K562 (cell line): ENCODE data around the gene FBXW2. TPM values are rescaled to one million over a fixed set of nuclear protein-coding genes. Genes with fewer than 3 reads are reported as not detected.

Source experiments
- ATAC-seq: fragments of 200-7000 bp; cut with Tn5 transposase; 3 replicates; pipeline ENCODE4 v1.9.1; 2020; ENCODE audit warnings: moderate library complexity
- BruUV-seq: library from RNA; stranded (reverse); fragments of 400-500 nt; replicated peaks from 2 replicates; lab custom pipeline; 2021; lab: Mats Ljungman, UMichigan
- CTCF ChIA-PET: fragments of 300-600 bp; formaldehyde crosslinking; extraction: SDS; loops from one replicate; lab custom pipeline; 2021; ENCODE audit warnings: low intra/inter-chr PET ratio; lab: Yijun Ruan, JAX
- POLR2A ChIA-PET: fragments of 300-600, 350-650 bp; sonication (Branson Sonifier 250); formaldehyde crosslinking; extraction: SDS; loops from one replicate; lab custom pipeline; 2021; ENCODE audit warnings: antibody characterized with exemption, inconsistent platforms; lab: Yijun Ruan, JAX
- DNase-seq, 4 experiments: peaks; one replicate each; pipeline versions ENCODE4 v3.0.0 to v3.0.0-alpha.2; 2011 to 2018; ENCODE audit warnings: low spot score in 3 of 4, mixed read lengths in 3 of 4; ENCODE audit errors: extremely low read depth in 1 of 4
- FAIRE-seq: peaks from 2 replicates; lab custom pipeline; 2011; peaks lifted over from hg19 to GRCh38; lab: Jason Lieb, UNC
- H2AFZ ChIP-seq: 2 replicates; pipeline ENCODE4 v1.6.0; 2011; ENCODE audit warnings: low read depth, low read length, control low read depth, inconsistent platforms
- H3K27ac ChIP-seq: fragments of 200-600 bp; 3 replicates; pipeline ENCODE4 v1.8.0; 2011; ENCODE audit warnings: low read depth, mild to moderate bottlenecking, control low read depth, inconsistent platforms, low read length, moderate library complexity, mixed read lengths; ENCODE audit errors: extremely low read depth
- H3K27me3 ChIP-seq, 2 experiments: fragments of 300-600 bp in 1 of 2; 2 replicates in 1 of 2; 3 replicates in 1 of 2; pipeline versions ENCODE4 v1.6.0 to v1.8.0; 2011; ENCODE audit warnings: inconsistent platforms in 2 of 2, low read length in 2 of 2, mild to moderate bottlenecking in 1 of 2, mixed read lengths in 1 of 2, moderate library complexity in 1 of 2; ENCODE audit not compliant: control insufficient read depth in 2 of 2, insufficient read depth in 2 of 2
- H3K36me3 ChIP-seq: fragments of 300-600 bp; 3 replicates; pipeline ENCODE4 v1.8.0; 2011; ENCODE audit warnings: mild to moderate bottlenecking, low read length, inconsistent platforms; ENCODE audit not compliant: control insufficient read depth, insufficient read depth
- H3K4me1 ChIP-seq, 2 experiments: fragments of 200-600 bp in 1 of 2; replicated peaks in 1 of 2; 2 replicates in 1 of 2; 3 replicates in 1 of 2; pipeline versions ENCODE4 v1.5.1 to v1.8.0; 2011; ENCODE audit warnings: inconsistent platforms in 2 of 2, low read length in 2 of 2, mild to moderate bottlenecking in 1 of 2, mixed read lengths in 1 of 2, moderate library complexity in 1 of 2; ENCODE audit not compliant: control insufficient read depth in 2 of 2, insufficient read depth in 2 of 2
- H3K4me2 ChIP-seq: 2 replicates; pipeline ENCODE4 v1.6.1; 2011; ENCODE audit warnings: low read length, control low read depth, inconsistent platforms, mixed read lengths; ENCODE audit not compliant: insufficient read depth
- H3K4me3 ChIP-seq: fragments of 200-600 bp; sonication (generic), shearing (Covaris generic); 2 replicates; pipeline ENCODE4 v1.5.1; 2016; ENCODE audit warnings: control low read depth, inconsistent platforms
- H3K79me2 ChIP-seq: fragments of 200-600 bp; 3 replicates; pipeline ENCODE4 v1.8.0; 2011; ENCODE audit warnings: low read length, inconsistent platforms; ENCODE audit not compliant: control insufficient read depth, insufficient read depth
- H3K9ac ChIP-seq, 2 experiments: 2 replicates each; pipeline versions ENCODE4 v1.6.0 to v1.6.1; 2011; ENCODE audit warnings: low read depth in 2 of 2, low read length in 2 of 2, control low read depth in 1 of 2, inconsistent platforms in 1 of 2, mild to moderate bottlenecking in 1 of 2, mixed read lengths in 1 of 2; ENCODE audit not compliant: insufficient read depth in 1 of 2
- H3K9me1 ChIP-seq: one replicate; pipeline ENCODE4 v1.6.0; 2011; ENCODE audit warnings: inconsistent platforms, mild to moderate bottlenecking, low read length, moderate library complexity; ENCODE audit not compliant: control insufficient read depth, insufficient read depth
- H3K9me3 ChIP-seq: replicated peaks from 2 replicates; pipeline ENCODE4 v1.5.1; 2011; ENCODE audit warnings: low read depth, low read length, inconsistent platforms; ENCODE audit not compliant: control insufficient read depth, insufficient read depth
- H4K20me1 ChIP-seq: replicated peaks from 2 replicates; pipeline ENCODE4 v1.6.1; 2011; ENCODE audit warnings: low read length, inconsistent platforms, mixed read lengths; ENCODE audit not compliant: control insufficient read depth, insufficient read depth
- NONO ChIP-seq, 2 experiments: fragments of 200-400 bp in 1 of 2; fragments of 450-650 bp in 1 of 2; formaldehyde crosslinking in 1 of 2; IDR thresholded peaks; 2 replicates each; pipeline ENCODE4 v1.6.1; 2017; ENCODE audit warnings: low read depth in 2 of 2, mild to moderate bottlenecking in 2 of 2, moderate library complexity in 2 of 2, low read length in 1 of 2
- NR1H2 ChIP-seq: sonication (generic); formaldehyde crosslinking; IDR thresholded peaks from 2 replicates; pipeline ENCODE4 v1.4.0; 2020; ENCODE audit warnings: mild to moderate bottlenecking, missing genetic modification reagents
- POLR2A ChIP-seq: fragments of 450-650 bp; conservative IDR thresholded peaks from 2 replicates; pipeline ENCODE4 v1.6.1; 2016
- ZBTB7A ChIP-seq: IDR thresholded peaks from 2 replicates; pipeline ENCODE4 v1.6.1; 2011; ENCODE audit warnings: low read depth, mild to moderate bottlenecking, low read length, moderate library complexity, borderline replicate concordance; ENCODE audit not compliant: control insufficient read depth
- ZNF124 ChIP-seq: sonication (generic); formaldehyde crosslinking; IDR thresholded peaks from 2 replicates; pipeline ENCODE4 v1.8.1; 2022; ENCODE audit warnings: missing genetic modification reagents
- WGBS: fragments of 100-300 bp; shearing (Covaris generic); methylation state at CpG from one replicate; pipeline ENCODE4 v1.1.6; 2016; ENCODE audit warnings: low coverage, mixed read lengths; ENCODE audit not compliant: insufficient coverage; ENCODE audit errors: missing lambda C conversion rate; 5-methylcytosine and 5-hydroxymethylcytosine counted together
- in situ Hi-C: fragments of 300-500 bp; cut with MboI; formaldehyde crosslinking; loops from 4 replicates; pipeline ENCODE4 v1.15.0; 2018; ENCODE audit warnings: inconsistent platforms, mixed read lengths
- intact Hi-C: fragments of 100-400 bp; cut with micrococcal nuclease; formaldehyde crosslinking; loops from 2 replicates; pipeline ENCODE4 v1.14.2; 2022
- polyA plus RNA-seq, 8 experiments: library from polyadenylated mRNA; depleted of rRNA in 4 of 8; stranded (reverse) in 5 of 8; unstranded in 3 of 8; fragments of >200 nt; fragmentation: Nextera tagmentation in 2 of 8; fragmentation: Illumina TruSeq in 1 of 8; extraction: Ambion mirVana in 2 of 8; extraction: Trizol in 1 of 8; gene quantifications; 2 replicates each; pipeline versions ENCODE4 v1.2.1 to v1.2.3, GENCODE V29; 2011 to 2014; ENCODE audit warnings: inconsistent platforms in 1 of 8, missing spikeins in 1 of 8
- total RNA-seq, 7 experiments: library from RNA; depleted of rRNA in 6 of 7; stranded (reverse); fragments of >200 nt in 6 of 7; fragmentation: Illumina TruSeq in 2 of 7; extraction: Trizol in 2 of 7; gene quantifications; 2 replicates each; pipeline versions ENCODE4 v1.2.1 to v1.2.3, GENCODE V29; 2011 to 2021; ENCODE audit warnings: low replicate concordance in 1 of 7
- TF ChIP-seq, protein P1 (sequence below), 2 experiments: fragments of 450-650 bp; conservative IDR thresholded peaks; 2 replicates each; pipeline ENCODE4 v1.6.1; 2017; ENCODE audit warnings: mild to moderate bottlenecking in 2 of 2, moderate library complexity in 2 of 2
- TF ChIP-seq, protein P2 (sequence below): fragments of 250-450 bp; sonication (Bioruptor Pico); IDR thresholded peaks from 2 replicates; pipeline ENCODE4 v1.8.0; 2022; ENCODE audit warnings: moderate library complexity, mild to moderate bottlenecking, inconsistent platforms

The FBXW2 gene
- total and polyA plus RNA-seq, 9 of the 15 experiments (the other 6 are each of a cell fraction or from before 2014, with no cell fraction given): 2.5 to 57.8 (median 28.1) TPM

DNA sequence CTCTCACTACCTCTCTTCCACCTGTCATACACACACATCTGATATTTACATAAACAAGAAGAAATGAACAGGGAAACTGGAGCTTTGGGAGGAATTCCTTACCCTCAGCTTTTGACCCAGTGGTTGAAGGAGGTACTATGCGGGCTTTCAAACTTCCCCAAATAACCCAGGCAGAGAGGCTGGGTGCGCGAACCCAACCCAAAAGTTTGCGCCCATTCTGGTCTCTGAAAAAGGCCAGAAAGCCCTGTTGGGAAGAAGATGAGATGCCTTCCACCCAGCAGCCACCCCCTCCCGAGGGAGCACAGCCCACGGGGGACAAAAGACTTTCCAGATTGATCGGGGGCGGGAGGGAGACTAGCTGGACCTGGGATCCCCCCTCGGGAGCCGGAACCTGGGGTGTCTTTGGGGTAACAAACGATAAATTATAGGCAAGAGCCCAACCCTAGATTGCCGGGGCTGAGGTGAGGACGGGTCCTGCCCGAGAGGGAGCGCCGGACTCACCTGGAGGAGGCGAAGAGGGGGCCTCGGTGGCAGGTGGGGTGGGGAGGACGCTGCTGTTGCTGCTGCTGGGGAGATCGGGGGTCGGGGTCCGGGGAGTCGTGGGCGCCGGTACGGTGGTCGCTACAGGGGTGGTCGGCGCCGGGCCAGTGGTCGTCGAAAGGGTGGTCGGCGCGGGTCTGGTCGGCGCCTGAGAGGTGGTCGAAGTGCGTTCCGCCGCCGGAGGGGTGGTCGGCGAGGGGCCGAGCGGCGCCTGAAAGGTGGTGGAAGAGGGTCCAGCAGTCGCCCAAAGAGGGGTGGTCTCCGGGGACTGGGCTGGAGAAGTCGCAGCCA is 79.7 kb downstream of the FBXW2 start:
- intact Hi-C loops: loop anchor here (2.0 kb wide), 1 partner anchor 93 kb away; no protein-coding TSS in a partner anchor
- ChIA-PET POLR2A (interaction anchor here (1.4 kb wide), 1 partner anchor 96 kb away, joined by 4 read pairs; no protein-coding TSS in a partner anchor), CTCF (no interaction called here)
- H3K4me1 ChIP-seq: peaks cover 19 to 29% of the 10 kb centered on the region in 2 experiments; a peak in 4 of 5 replicates
- no peaks in the 10 kb centered on the region for H3K27me3 ChIP-seq
- peak overlapping the region; percentile 73 for H3K4me2 ChIP-seq
- in situ Hi-C loops: no loop called here
- 3% methylated on average over 37 of the region's 50 CpGs for WGBS
- ATAC-seq (peak; percentile 1; the same call in 1 of the 3 replicates), DNase-seq (peak; percentile 28 to 35 (median 32)), FAIRE-seq (peak; percentile 56)
- H3K79me2 ChIP-seq: peaks cover 34% of the 10 kb centered on the region; the same call in 2 of the 3 replicates
- H4K20me1 ChIP-seq: no peaks in the 10 kb centered on the region; the same call in 1 of the 2 replicates
- H2AFZ ChIP-seq: peak overlapping the region; percentile 79
- H3K36me3 ChIP-seq: no peaks in the 10 kb centered on the region
- no TSS peak for BruUV-seq
- H3K9me1 ChIP-seq: no peaks in the 10 kb centered on the region
- H3K27ac ChIP-seq: peak overlapping the region; percentile 57
- H3K4me3 ChIP-seq: peak overlapping the region; percentile 75
- H3K9ac ChIP-seq: peak overlapping the region; percentile 64 to 90; a peak in 3 of 4 replicates
- no peaks in the 10 kb centered on the region for H3K9me3 ChIP-seq
- TF ChIP-seq NONO (IDR thresholded peaks at IDR 0.05; ENCODE audit: low read depth in 2 of 2, low read length in 1 of 2): no peak
- TF ChIP-seq ZBTB7A: peak; percentile 80; the same call in 1 of the 2 replicates
- TF ChIP-seq POLR2A: no peak
- TF ChIP-seq NR1H2 (CRISPR knock-in tag): 0 out of 2 replicates have a peak, but pooled peaks have one; percentile 42
- TF ChIP-seq, protein P1, sequence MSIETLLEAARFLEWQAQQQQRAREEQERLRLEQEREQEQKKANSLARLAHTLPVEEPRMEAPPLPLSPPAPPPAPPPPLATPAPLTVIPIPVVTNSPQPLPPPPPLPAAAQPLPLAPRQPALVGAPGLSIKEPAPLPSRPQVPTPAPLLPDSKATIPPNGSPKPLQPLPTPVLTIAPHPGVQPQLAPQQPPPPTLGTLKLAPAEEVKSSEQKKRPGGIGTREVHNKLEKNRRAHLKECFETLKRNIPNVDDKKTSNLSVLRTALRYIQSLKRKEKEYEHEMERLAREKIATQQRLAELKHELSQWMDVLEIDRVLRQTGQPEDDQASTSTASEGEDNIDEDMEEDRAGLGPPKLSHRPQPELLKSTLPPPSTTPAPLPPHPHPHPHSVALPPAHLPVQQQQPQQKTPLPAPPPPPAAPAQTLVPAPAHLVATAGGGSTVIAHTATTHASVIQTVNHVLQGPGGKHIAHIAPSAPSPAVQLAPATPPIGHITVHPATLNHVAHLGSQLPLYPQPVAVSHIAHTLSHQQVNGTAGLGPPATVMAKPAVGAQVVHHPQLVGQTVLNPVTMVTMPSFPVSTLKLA (conservative IDR thresholded peaks at IDR 0.05): no peak
- 0 out of 2 replicates have a peak, but pooled peaks have one; percentile 14 for TF ChIP-seq ZNF124 (CRISPR knock-in tag)
- TF ChIP-seq, protein P2, sequence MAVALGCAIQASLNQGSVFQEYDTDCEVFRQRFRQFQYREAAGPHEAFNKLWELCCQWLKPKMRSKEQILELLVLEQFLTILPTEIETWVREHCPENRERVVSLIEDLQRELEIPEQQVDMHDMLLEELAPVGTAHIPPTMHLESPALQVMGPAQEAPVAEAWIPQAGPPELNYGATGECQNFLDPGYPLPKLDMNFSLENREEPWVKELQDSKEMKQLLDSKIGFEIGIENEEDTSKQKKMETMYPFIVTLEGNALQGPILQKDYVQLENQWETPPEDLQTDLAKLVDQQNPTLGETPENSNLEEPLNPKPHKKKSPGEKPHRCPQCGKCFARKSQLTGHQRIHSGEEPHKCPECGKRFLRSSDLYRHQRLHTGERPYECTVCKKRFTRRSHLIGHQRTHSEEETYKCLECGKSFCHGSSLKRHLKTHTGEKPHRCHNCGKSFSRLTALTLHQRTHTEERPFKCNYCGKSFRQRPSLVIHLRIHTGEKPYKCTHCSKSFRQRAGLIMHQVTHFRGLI (CRISPR knock-in tag): no peak
